AG08396 (cell line): ENCODE measurements around the gene OR6P1.

ENCODE experiments used
- DNase-seq: peaks from one replicate; pipeline ENCODE4 v3.0.0; 2012; ENCODE audit warnings: low spot score, mixed read lengths

The OR6P1 gene

DNA sequence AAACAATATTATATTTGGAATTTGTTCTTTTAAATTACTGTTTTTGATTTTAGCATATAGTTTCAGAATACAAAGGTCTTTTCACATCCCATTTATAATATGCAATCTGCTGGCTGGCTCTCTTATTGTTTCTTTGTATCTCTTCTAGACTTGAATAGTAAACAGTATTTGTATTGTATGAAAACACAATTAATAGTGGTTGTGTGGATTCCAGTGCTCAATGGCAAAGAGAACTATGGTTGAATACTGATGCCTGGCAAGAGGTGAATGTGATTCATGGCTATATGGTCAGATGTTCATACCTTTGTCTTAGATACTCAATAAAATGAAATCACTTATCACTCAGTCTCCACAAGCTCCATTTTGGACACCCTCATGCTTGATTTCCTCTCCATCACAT, 53.4 kb downstream of the OR6P1 start:
- DNase-seq: no peak
